Glomerular visceral epithelial cell (primary cell): ENCODE measurements around the gene GRIK3.
"Not testable (repeated sequence)": the region's sequence is repeated elsewhere in the genome, so short reads cannot be mapped to it uniquely, and the experiment has no call there.

Experiments
- DNase-seq: peaks from one replicate; pipeline ENCODE4 v3.0.0-alpha.2; 2016; ENCODE audit errors: extremely low spot score

The GRIK3 gene

DNA sequence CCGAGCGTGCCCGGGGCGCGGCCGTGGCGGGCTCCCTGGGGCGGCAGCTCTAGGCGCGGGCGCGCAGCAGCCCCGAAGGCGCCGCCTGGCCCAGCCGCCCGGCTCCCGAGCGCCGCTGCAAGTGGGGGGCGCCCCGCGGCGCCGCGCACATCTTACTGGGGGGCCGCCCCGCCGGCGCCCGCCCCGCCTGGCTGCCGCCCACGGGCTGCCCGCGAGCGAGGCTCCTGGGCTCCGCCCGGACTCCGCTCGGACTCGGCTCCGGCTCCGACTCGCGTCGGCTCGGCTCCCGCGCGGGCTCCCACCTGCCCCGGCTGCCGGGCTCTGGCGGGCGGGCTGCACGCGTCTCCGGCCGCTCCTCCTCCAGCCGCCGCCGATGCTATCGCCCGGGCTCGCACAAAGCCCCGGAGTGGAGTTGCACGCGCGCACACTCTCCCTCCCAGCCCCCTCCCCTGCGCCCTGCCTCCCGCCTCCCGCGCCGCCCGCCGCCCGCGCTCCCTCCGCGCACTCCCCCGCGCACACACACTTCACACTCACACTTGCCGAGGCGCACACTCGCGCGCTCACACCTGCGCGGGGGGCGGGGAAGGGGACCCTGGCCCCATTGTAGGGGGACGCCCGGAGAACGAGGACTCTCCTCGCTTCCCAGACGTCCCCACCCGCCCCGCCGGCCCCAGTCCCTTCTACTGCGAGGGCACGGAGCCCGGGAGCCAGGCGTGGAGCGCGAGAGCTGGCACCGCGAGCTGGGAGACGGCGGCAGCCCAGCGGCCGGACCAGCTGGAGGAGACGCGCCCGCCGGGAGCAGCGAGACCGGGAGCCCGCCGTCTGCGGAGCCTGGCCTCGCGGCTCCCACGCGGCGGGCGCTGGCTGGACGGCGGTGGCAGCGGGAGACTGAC lies at the start of gene GRIK3:
GRIK3 (minus strand) TSS at position 395 of the 893 bp plus-strand sequence. CDS start 407 bp downstream, outside the sequence.
- no peak for DNase-seq

DNA sequence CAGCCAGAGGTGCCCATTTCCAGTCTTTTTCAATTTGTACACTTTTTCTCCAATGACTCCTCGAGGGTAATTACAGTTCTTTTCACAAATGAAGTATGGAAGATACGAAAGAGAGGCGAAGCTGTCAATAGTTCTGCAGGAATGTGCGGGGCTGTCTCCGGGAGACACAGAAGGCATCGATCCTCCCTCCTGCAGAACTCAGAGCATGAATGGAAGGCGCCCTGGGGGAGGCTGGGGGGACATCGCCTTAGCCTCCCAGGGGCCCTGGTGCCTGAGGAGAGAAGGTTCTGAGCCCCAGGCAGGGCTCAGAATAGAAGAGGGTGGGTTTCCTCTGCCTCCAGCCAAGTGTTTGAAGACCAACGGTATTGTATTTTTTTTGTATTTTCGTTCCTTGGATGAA lies 49.7 kb upstream of the GRIK3 start:
- no peak for DNase-seq

DNA sequence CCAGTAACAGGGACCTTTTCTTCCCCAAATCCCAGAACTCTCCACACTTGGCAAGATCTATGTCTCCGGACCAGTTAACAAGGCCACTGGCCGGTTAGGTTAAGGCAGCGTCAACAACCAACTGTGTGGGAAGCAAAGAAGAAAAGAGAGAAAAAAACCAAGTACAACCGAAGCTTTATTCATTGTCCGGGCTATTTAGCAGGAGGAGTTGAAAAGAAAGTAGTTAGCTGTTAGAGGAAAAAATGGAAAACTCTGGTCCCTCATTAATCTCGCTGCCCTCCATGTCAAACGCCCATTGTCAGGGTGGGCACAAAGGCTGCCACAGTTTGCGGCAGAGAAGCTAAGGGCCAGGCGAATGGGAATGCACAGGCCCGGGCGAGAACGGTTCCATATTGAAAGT lies 49.3 kb upstream of the GRIK3 start:
- DNase-seq = no peak

DNA sequence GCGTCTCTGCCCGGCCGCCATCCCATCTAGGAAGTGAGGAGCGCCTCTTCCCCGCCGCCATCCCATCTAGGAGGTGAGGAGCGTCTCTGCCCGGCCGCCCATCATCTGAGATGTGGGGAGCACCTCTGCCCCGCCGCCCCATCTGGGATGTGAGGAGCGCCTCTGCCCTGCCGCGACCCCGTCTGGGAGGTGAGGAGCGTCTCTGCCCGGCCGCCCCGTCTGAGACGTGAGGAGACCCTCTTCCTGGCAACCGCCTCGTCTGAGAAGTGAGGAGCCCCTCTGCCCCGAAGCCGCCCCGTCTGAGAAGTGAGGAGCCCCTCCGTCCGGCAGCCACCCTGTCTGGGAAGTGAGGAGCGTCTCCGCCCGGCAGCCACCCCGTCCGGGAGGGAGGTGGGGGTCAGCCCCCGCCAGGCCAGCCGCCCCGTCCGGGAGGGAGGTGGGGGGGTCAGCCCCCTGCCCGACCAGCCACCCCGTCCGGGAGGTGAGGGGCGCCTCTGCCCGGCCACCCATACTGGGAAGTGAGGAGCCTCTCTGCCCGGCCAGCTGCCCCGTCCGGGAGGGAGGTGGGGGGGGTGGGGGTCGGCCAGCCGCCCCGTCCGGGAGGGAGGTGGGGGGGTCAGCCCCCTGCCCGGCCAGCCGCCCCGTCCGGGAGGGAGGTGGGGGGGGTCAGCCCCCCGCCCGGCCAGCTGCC lies 46.1 kb upstream of the GRIK3 start:
- DNase-seq = not testable (repeated sequence)

DNA sequence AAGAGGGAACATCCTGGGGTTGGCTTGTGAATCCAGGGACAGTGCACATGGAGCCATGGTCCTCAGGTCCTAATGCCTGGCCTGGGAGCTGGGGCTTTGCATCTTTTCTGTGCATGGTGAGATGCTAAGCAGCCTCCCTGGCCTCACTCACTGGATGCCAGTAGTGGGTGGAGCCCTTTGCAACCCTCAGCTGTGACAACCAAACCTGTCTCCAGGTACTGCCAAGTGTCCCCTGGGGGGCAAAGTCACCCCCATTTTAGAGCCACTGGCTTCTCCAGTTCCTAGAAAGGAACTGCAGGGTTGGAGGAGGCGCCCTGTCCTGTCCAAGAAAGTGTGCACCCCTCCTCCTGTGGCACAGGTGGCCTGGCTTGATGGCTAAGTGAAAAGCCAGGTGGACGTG lies 44.6 kb upstream of the GRIK3 start:
- DNase-seq = no peak

DNA sequence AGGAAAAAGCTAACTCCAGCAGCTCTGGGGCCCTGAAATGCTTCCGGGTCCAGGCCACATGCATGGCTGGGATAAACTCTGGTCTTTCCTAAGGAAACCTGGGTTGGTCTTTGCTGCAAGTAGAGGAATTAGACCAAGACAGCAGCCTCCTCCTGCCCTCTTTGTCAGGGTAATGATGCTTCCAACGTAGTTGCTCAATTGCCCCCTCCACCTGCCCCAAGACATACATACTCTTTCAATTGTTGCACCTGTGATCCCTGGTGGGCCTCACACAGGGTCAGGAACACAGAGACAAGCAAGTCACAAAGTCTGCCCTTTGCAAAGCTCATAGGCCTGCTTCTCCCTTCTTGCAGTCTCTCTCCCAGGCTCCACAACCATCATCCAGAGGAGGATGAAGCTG lies 41.9 kb upstream of the GRIK3 start:
- no peak for DNase-seq

DNA sequence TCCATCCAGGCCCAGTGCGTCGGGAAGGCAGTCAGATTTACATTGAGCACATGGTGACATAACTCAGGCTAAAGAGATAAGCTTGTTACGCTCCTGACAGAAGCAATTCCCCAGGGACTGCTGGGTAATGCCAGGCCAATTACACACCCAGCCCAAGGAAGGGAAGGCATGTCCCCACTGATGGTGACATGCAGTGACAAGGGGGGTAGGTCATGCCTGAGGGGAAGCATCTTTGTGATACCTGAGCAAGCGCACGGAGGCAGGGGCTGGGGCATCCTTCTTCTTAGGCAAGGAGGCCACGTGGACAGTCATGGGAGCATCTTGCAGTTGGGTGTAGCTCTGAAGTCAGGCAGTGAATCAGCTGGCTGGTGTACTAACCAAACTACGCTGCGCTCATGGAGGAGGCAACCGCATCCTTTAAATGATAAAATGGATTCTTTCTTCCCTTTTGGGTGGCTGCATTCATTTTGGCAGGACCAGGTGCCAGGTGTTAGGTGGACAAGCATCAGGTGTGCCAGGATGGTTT lies 39.6 kb upstream of the GRIK3 start:
- DNase-seq = no peak

DNA sequence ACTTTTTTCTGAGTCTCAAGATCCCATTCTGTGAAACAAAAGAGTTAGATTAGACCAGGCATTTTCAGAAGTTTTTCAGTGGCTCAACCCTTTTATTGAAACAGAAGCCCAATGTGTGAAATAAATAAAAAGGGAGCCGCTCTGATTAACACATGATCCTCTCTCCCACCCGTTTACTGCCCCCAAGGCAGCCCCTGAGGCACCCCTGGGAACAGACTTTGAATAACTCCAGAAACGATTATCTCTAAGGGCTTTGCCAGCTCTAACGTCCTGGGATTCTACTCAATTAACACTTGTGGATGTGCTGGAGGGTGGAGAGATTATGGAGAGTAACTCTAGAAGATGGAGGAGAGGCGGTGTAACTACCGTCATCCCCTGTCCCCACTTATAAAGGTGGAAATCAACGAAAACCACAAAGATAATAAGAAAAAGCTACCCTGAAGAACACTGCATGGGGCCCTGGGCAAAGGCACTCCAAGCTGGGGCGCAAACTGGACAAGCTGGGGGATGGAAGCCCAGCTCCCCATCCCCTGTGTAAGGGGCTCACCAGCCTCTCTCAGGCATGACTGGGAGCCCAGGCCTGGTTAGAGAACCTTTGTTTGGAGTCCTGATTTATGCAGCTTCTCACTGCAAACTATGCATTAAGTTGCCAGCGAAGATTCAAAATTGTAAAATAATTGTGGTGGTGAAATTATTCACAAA lies 39.0 kb upstream of the GRIK3 start:
- no peak for DNase-seq

DNA sequence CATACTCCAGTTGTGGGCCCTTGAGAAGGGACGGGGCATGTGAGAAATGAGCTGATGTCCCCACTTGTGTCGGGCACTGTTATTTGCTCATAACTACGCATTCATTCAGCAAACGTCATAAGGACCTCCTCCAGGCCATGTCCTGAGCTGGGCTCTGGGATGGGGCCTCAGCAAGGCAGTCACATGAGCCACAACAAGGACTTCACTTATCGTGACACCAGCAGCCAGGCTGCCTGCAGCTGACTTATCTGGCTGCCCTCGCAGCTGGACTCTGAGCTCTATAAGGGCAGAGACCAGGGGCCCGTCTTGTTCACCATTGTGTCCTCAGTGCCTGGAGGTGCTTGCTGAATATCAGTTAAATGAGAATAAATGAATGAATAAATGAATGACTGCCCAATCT lies 37.5 kb upstream of the GRIK3 start:
- DNase-seq = no peak

DNA sequence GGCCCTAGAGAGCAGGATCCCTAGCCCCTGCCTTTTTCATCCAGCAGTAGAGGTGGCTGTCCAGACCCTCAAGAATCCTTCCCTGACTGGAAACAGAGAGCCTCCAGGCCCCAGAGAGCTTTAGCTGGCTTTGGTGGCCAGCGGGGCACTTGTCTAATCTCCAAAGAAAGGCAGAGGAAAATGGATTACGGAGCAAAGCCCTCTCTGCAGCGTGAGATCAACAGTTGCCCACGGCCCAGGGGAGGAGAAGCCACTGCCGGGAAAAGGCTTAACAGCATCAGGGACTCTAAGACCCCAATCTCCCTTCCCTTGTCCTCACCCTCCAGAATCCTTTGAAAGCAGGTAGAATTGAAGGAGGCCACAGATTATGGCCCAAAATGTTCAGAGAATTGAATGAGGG lies 35.8 kb upstream of the GRIK3 start:
- DNase-seq = no peak

DNA sequence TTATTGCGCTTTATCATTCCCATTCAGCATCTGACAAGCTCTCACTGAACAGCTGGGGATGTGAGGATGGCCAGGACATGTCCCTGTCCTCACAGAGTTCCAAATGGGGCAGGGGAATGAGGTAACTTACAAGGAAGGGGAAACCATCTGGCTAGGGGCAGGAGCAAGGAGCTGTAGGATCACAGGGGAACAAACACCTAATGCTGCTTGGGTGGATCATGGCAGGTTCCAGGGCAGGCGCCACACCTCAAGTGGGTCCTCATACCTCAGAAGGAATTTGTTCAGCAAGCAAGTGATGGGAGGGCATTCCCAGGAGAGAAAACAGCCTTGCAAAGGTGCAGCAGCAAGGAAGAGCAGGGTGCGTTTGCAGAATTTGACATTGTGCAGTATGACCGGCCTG lies 35.1 kb upstream of the GRIK3 start:
- no peak for DNase-seq

DNA sequence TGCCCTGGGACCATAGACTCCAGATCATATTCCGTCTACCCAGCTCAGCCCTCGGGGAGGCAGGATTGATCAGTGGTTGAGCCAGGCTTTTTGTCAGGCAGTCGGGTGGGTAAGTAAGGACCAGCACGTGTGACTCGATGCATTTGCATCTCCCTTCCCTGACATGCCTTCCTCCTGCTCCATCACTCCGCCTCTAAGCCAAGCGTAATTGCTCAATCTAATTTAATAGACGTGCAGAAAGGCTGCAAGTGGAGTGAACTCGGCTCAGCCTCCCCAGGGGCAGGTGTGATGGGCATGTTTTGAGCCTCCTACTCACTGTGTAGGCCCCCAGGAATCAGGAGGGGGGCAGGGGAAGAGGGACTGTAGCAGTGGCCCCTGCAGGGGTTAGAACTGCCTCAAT lies 34.6 kb upstream of the GRIK3 start:
- no peak for DNase-seq

DNA sequence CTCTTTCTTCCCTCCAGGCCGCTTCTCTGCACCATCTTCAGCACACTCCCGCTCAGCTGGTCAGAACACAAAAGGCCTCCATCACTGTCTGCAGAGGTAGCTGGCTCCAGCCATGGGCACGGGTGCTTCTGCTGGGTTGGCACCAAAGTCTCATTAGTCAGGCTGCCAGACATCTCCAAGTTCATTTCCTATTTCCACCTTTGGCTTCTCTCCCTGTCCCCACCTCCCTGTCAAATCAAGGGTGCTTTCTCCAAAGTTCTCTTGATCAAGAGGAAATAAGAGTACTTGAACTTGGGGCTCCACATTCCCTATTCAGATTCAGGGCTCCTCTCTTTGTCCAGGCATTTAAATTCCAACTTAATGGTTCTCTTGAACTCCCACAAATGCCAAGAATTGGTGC lies 33.9 kb upstream of the GRIK3 start:
- DNase-seq = no peak

DNA sequence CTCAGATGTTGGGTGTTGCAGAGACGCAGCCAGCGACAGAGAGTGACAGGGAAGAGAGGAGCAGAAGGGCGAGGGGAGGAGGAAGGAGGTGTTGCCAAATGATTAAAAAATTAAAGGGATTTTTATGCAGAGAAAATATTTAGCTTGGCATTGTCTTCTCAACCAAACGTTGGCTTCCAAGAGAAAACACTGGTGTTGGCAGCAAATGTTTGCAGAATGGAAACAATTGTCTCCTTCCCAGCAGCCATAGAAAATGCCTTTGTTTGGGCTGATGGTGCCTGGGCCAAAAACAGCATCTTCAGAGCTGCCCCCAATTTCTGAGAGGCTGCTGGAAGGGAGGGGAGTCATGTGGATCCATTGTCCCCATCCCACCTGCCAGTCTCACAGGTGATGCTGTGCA lies 29.7 kb upstream of the GRIK3 start:
- no peak for DNase-seq

DNA sequence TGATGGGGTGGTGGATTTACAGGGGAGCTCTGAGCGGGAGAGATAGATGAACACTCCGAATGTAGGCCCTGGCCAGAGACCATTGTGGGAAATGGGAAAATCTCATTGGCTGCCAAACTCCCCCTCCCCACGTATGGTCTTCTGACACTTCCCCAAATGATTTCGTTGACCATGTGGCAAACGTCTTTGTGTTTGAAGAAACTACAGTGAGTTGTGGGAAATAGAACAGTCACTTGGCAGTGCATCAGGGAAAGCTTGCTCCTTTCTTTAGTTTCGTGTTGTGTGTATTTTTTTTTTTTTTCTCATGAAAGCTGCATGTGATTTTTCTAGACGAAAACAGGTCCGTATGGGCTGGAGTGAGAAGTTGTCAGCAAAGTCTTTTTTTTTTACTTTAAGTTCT lies 25.0 kb upstream of the GRIK3 start:
- DNase-seq = no peak

DNA sequence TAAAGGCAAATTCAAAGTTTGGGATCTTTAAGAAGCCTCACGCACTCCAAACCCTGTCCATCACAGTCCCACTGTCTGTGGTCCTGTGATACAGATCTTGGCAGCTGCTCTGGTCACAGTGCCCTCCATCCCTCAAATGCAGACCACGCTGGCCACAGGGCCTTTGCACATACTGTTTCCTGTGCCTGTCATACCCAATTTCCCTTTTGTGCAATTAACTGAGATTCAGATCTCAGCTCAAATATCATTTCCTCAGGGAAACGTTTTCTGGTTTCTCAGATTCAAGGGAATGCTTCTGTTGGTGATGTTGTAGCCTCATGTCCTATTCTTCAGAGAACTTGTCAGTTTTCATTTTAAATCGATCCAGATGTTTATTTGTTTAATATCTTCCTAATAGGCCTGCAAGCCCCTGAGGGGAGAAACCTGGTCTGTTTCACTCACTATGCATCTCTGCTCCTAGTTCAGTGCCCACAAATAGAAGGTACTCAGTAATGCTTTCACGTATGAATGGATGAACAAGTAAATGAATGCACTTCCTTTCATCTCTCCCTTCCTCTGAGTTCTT lies 24.2 kb upstream of the GRIK3 start:
- DNase-seq = no peak

DNA sequence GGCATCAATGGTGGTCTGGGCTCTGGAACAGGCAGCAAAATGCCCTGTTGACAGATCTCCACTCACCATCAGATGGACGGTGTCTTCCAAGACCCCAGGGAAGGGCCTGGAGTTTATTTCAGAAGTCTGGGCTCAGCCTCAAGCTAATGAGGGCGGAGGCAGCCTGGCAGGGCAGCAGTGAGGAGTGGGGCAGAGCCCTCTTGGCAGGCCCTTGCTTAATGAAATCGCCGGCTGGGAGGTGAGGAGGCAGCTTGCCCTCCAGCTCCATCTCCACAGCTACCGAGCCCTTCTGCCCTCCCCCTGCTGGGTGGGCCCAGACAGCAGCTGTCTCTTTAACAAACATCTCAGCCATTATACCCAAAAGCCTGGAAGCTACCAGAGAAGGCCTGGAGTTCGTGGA lies 22.0 kb upstream of the GRIK3 start:
- DNase-seq = no peak

DNA sequence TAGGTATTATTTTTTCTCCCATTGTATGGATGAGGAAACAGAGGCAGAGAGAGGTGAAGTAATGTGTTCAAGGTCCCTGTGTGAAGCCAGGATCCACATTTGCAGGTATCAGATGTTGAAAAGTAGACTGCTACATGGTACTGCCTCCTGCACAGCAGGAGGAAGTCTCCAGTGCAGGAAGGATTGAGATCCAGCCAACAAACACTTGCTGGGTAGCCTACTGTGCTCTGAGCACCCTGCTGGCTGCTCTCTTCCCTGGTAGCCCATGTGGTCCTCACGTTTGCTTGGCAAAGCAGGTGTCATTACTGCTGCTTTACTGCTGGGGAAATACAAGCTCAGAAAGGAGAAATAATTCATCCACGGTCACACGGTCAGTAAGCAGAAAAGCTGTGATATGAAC lies 21.3 kb upstream of the GRIK3 start:
- no peak for DNase-seq

DNA sequence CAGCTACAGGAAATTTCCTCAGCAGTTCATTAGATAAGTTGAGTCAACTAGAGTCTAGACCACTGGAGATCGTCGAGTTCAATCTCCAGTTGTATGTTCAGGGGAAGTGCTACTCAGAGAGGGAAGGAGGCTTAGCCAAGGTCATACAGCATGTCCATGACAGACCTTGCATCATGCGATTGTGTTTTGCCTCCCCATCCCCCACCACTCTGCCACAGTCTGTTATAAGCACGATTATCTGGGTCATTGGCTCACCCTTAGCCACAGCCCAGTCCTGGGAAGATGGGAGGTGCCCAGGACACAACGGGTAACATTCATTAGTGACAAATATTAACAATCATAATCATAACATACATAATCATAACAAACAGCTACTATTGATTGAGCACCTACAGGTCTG lies 18.9 kb upstream of the GRIK3 start:
- DNase-seq = no peak

DNA sequence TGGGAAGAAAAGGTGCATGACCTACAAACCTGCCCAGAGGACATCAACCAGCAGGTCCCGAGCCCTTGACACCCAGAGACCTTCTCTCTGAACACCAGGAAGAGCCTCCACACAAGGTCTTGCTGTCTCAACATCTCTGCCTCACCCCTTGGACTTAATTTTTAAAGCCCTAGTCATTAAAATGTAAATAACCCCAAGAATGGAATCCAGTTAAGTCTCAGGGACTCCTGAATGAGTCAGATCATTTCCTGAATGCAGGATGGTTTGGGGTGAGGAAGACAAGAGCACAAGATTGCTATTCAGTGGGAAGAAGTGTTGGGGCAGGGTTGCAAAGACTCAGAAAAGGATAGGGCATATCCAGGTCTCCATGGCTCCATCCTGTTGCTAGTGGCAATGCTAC lies 17.8 kb upstream of the GRIK3 start:
- DNase-seq = no peak

DNA sequence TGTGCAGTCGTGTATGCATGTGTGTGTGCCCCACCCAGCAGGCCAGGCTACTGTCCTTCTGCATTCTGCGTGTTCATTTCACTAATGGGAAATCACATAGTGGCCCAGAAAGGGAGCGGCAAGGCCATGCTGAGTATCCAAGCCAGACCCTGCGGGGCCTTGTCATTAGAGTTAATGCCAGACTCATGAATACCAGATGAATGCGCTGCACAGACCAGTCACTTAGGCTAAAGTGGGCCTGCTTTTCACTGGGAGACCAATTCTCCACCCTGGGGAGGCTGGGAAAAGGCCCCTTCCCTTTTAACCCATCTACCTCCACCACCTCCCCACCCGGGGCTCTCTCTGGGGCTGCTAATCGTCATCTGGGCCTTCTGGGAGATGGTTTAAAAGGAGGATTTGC lies 17.0 kb upstream of the GRIK3 start:
- no peak for DNase-seq

DNA sequence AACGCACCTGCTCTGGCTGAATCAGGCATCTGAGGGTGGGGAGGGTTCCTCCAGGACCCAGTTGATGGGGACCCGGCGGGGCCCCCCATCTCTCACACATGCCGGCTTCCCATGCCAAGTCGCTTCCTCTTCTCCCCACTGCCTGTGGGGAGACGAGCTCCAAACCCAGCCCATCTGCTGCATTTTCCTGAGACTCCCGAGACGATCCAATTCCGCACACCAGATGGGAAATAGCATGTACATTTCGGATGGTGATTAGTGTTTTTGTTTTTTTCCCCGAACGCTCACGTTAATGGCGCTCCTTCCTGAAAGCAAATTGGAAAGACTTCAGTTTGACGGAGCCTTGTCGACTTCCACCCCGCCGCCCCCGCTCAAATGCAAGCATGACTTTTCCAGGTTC lies 13.2 kb upstream of the GRIK3 start:
- DNase-seq = no peak
